Sigmoid colon (tissue), 7 donors: Measurements from ENCODE around the gene DTD2. TPM values are rescaled to one million over a fixed set of nuclear protein-coding genes. Genes with fewer than 3 reads are reported as not detected.

Source experiments
- DNase-seq: peaks from one replicate; pipeline ENCODE4 v3.0.0-alpha.2; 2019
- H3K27ac ChIP-seq, 4 donors: fragments of 200-600 bp; sonication (generic); one replicate each; pipeline ENCODE4 v1.5.1; 2016 to 2019; ENCODE audit warnings: mild to moderate bottlenecking in 1 of 4
- H3K27me3 ChIP-seq, 3 donors: fragments of 200-600 bp; sonication (generic); one replicate each; pipeline ENCODE4 v1.5.1; 2019; ENCODE audit warnings: mild to moderate bottlenecking in 1 of 3
- H3K36me3 ChIP-seq, 4 donors: fragments of 200-600 bp; sonication (generic); one replicate each; pipeline ENCODE4 v1.5.1; 2016 to 2019
- H3K4me1 ChIP-seq, 4 donors: fragments of 200-600 bp; sonication (generic); one replicate each; pipeline ENCODE4 v1.5.1; 2017 to 2019
- H3K4me3 ChIP-seq, 4 donors: fragments of 200-600 bp; sonication (generic); one replicate each; pipeline ENCODE4 v1.5.1; 2017 to 2019; ENCODE audit warnings: mild to moderate bottlenecking in 2 of 4, moderate library complexity in 1 of 4
- H3K9me3 ChIP-seq, 4 donors: fragments of 200-600 bp in 3 of 4; sonication (generic) in 3 of 4; one replicate each; pipeline versions ENCODE4 v1.5.1 to v1.6.1; 2013 to 2019
- CTCF ChIP-seq, 4 experiments: fragments of 450-650 bp in 3 of 4; fragments of 200-600 bp in 1 of 4; IDR thresholded peaks; one replicate each; pipeline ENCODE4 v1.5.1; 2016 to 2019; ENCODE audit warnings: antibody characterized with exemption in 4 of 4, mild to moderate bottlenecking in 3 of 4, moderate library complexity in 2 of 4
- EP300 ChIP-seq, 4 donors: sonication (generic); formaldehyde crosslinking; IDR thresholded peaks; one replicate each; pipeline ENCODE4 v1.6.1; 2017; ENCODE audit warnings: antibody characterized with exemption in 4 of 4
- POLR2A ChIP-seq, 2 donors: fragments of 450-650 bp; IDR thresholded peaks; one replicate each; pipeline ENCODE4 v1.6.1; 2016; ENCODE audit warnings: antibody characterized with exemption in 2 of 2, mild to moderate bottlenecking in 2 of 2, moderate library complexity in 2 of 2
- POLR2AphosphoS5 ChIP-seq, 4 donors: sonication (generic); formaldehyde crosslinking; IDR thresholded peaks; one replicate each; pipeline ENCODE4 v1.6.1; 2017; ENCODE audit warnings: antibody characterized with exemption in 4 of 4
- WGBS, 2 donors: extraction: QIAGEN DNeasy Blood & Tissue Kit; methylation state at CpG; one replicate each; pipeline ENCODE4 v1.1.7; 2013; 5-methylcytosine and 5-hydroxymethylcytosine counted together
- intact Hi-C: fragments of 100-400 bp; cut with DNase I; formaldehyde crosslinking; loops from one replicate; pipeline ENCODE4 v1.15.1; 2023
- polyA plus RNA-seq, 3 donors: library from polyadenylated mRNA; stranded (reverse); fragments of 200-250 nt; gene quantifications; one replicate each; pipeline ENCODE4 v1.2.3, GENCODE V29; 2013
- total RNA-seq, 4 donors: library from RNA; depleted of rRNA; stranded (reverse); fragments of >200 nt; gene quantifications; one replicate each; pipeline ENCODE4 v1.1.0, GENCODE V29; 2016
- donor health status: healthy with polysubstance abuse.
- donor health status: Bipolar disorder and iron deficiency.
- donor health status: healthy.

DTD2 gene
- total and polyA plus RNA-seq, 7 donors: 10.8 to 31.6 (median 26.0) TPM

GRCh38 chr14:31480156-31480555, 22.9 kb upstream of the DTD2 start:
- no peak overlapping the region for H3K27ac ChIP-seq
- no peaks in the 10 kb centered on the region for H3K36me3 ChIP-seq
- H3K9me3 ChIP-seq: no peaks in the 10 kb centered on the region
- no peak for DNase-seq
- no peak for TF ChIP-seq POLR2AphosphoS5 (IDR thresholded peaks at IDR 0.05)
- no peak for TF ChIP-seq POLR2A (IDR thresholded peaks at IDR 0.05)
- no peak for TF ChIP-seq EP300 (IDR thresholded peaks at IDR 0.05)
- no peak for TF ChIP-seq CTCF (IDR thresholded peaks at IDR 0.05)
- H3K4me3 ChIP-seq: no peak overlapping the region
- no peaks in the 10 kb centered on the region for H3K27me3 ChIP-seq
- 82 to 97% methylated on average over 4 of the region's 4 CpGs for WGBS, 2 donors
- no peaks in the 10 kb centered on the region for H3K4me1 ChIP-seq
- intact Hi-C loops: no loop called here

DNA sequence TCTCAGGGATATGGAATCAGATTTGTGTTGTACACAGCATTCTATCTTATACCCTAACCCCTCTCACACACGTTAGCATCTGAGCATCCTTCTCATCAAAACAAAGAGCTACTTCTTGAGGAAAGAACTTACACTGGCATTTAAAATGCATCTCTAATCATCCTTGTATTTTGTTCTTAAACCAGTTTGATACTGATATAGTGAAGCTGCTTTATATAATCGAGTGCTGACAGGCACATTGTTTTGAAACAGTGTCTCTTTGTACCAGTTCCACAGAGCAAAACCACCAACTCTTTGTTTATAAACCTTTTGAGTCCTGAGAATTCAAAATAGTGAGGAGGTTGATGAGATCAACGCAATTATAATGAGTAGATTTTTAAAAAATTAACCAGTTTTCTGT, 21.7 kb upstream of the DTD2 start:
- H3K36me3 ChIP-seq: no peaks in the 10 kb centered on the region
- no peaks in the 10 kb centered on the region for H3K4me1 ChIP-seq
- TF ChIP-seq CTCF (IDR thresholded peaks at IDR 0.05) (no peak), POLR2AphosphoS5 (IDR thresholded peaks at IDR 0.05) (no peak), EP300 (IDR thresholded peaks at IDR 0.05) (no peak), POLR2A (IDR thresholded peaks at IDR 0.05) (no peak)
- DNase-seq: no peak
- no peaks in the 10 kb centered on the region for H3K9me3 ChIP-seq
- 77 to 80% methylated on average over 3 of the region's 3 CpGs for WGBS, 2 donors
- no peak overlapping the region for H3K4me3 ChIP-seq
- intact Hi-C loops: no loop called here
- H3K27ac ChIP-seq: no peak overlapping the region
- H3K27me3 ChIP-seq: no peaks in the 10 kb centered on the region

DNA sequence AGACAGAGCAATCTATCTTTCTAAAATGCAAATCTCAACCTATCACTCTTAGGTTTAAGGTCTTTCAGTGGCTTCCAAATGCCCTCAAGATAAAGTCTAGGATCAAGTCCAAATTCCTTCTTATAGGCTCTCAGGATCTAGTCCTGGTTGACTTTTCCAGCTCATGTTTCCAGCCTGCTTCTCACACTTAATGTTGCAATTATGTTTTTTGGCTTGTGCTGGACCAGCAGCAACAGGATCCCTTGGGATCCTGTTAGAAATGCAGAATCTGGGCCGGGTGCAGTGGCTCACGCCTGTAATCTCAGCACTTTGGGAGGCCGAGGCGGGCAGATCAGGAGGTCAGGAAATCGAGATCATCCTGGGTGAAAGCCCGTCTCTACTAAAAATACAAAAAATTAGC, 19.9 kb upstream of the DTD2 start:
- H3K36me3 ChIP-seq: no peaks in the 10 kb centered on the region
- intact Hi-C loops: no loop called here
- WGBS, 2 donors: 96% methylated on average over 6 of the region's 6 CpGs
- H3K4me3 ChIP-seq: no peak overlapping the region
- no peaks in the 10 kb centered on the region for H3K9me3 ChIP-seq
- TF ChIP-seq CTCF (IDR thresholded peaks at IDR 0.05) (no peak), EP300 (IDR thresholded peaks at IDR 0.05) (no peak), POLR2A (IDR thresholded peaks at IDR 0.05) (no peak), POLR2AphosphoS5 (IDR thresholded peaks at IDR 0.05) (no peak)
- DNase-seq: no peak
- no peaks in the 10 kb centered on the region for H3K4me1 ChIP-seq
- H3K27me3 ChIP-seq: no peaks in the 10 kb centered on the region
- no peak overlapping the region for H3K27ac ChIP-seq

- H3K36me3 ChIP-seq: no peaks in the 10 kb centered on the region
- WGBS, 2 donors: 88 to 90% methylated on average over 4 of the region's 4 CpGs
- no peaks in the 10 kb centered on the region for H3K27me3 ChIP-seq
- H3K4me3 ChIP-seq: no peak overlapping the region
- intact Hi-C loops: no loop called here
- no peaks in the 10 kb centered on the region for H3K9me3 ChIP-seq
- H3K27ac ChIP-seq: no peak overlapping the region
- no peak for DNase-seq
- no peak for TF ChIP-seq EP300 (IDR thresholded peaks at IDR 0.05)
- TF ChIP-seq CTCF (IDR thresholded peaks at IDR 0.05): no peak
- no peaks in the 10 kb centered on the region for H3K4me1 ChIP-seq
Measured at GRCh38 chr14:31476131-31476866, 19.0 kb upstream of the DTD2 start.

GRCh38 chr14:31466554-31466953, 9.2 kb upstream of the DTD2 start:
- H3K4me1 ChIP-seq: peaks cover 0 to 11% (median 0%) of the 10 kb centered on the region in 4 donors
- H3K4me3 ChIP-seq: no peak overlapping the region
- no peaks in the 10 kb centered on the region for H3K27me3 ChIP-seq
- no peak for DNase-seq
- intact Hi-C loops: no loop called here
- H3K9me3 ChIP-seq: no peaks in the 10 kb centered on the region
- 81 to 88% methylated on average over 6 of the region's 6 CpGs for WGBS, 2 donors
- H3K36me3 ChIP-seq: no peaks in the 10 kb centered on the region
- H3K27ac ChIP-seq: no peak overlapping the region
- TF ChIP-seq POLR2A (IDR thresholded peaks at IDR 0.05) (no peak), EP300 (IDR thresholded peaks at IDR 0.05) (no peak), POLR2AphosphoS5 (IDR thresholded peaks at IDR 0.05) (no peak)
